ENCODE data around the gene KDM8.

KDM8 gene

DNA sequence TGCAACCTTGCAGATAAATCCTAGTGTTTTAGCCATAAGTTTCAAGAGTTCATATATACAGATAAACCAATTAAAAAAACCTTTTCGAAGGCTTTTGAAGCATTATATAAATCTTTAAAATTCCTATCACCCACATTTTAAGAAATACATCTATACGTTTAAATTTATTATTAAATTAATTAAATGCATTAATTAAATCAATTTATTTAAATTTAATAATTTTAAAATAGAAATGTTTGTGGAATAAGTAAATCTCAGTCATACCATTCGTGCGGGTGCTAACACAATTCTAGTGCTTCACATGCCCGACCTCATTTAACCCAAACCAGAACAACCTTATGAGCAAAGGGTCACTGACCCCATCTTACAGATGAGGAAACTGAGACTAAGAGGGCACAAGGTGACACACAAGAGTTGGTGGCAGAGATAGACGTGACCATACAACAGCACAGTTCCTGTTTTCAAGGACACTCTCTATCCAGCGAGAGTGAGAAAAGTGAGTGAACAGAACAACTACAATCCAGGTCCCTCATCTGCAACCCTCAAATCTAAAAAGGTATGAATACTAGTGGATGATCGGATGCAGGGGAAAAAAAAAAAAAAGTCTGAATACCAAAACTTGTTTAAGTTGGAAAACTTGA lies 63.8 kb downstream of the KDM8 start:
- no peak for ATAC-seq
- no peak for TF ChIP-seq TOX (CRISPR knock-in tag; IDR thresholded peaks at IDR 0.05; ENCODE audit: borderline replicate concordance)

DNA sequence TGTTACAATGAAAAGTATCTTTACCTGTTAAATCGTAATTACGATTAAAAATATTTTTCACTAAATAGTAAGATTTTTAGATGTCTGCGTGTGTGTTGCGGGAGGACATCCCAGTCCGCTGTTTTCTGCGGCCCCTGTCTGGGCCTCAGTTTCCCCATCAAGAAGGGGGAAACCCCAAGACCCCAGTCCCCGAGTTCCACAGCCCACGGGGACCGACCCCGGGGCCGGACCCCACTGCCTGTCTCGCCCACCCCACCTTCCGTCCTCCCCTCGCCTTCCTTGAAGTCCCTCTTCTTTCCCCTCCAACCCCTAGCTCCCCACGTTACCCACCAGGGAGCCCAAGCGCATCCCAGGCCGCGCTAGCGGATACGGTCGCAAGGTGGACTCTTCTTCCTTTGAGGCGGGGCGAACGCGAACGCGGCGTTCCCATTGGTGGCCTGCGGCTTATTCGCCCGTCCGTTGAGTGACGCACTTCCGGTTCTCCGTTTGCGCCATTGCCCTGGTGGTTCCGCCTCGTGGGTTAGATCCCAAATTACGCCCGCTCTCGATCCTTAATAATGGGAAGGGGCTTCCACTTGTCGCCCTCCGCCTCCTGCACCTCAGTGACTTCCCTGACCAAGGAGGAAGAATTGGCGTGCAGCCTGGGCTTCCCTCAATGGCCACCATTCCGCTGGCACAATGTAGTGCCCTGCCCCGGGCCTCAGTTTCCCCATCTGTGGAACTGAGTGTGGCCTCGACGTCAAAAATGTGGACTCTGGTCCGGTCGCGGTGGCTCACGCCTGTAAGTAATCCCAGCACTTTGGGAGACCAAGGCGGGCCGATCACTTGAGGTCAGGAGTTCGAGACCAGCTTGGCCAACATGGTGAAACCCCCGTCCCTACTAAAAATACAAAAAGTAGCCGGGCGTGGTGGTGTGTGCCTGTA lies 65.3 kb downstream of the KDM8 start, which contains the start of gene NSMCE1:
Gene NSMCE1, minus strand, starts transcription at position 397 of the 924 bp plus-strand sequence. CDS start 11,202 bp downstream, outside the sequence.
- ATAC-seq, result peak; percentile 99
- TF ChIP-seq ZNF565 (CRISPR knock-in tag; conservative IDR thresholded peaks at IDR 0.05; ENCODE audit: low read depth), result no peak
- TF ChIP-seq, protein P1, sequence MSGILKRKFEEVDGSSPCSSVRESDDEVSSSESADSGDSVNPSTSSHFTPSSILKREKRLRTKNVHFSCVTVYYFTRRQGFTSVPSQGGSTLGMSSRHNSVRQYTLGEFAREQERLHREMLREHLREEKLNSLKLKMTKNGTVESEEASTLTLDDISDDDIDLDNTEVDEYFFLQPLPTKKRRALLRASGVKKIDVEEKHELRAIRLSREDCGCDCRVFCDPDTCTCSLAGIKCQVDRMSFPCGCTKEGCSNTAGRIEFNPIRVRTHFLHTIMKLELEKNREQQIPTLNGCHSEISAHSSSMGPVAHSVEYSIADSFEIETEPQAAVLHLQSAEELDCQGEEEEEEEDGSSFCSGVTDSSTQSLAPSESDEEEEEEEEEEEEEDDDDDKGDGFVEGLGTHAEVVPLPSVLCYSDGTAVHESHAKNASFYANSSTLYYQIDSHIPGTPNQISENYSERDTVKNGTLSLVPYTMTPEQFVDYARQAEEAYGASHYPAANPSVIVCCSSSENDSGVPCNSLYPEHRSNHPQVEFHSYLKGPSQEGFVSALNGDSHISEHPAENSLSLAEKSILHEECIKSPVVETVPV (CRISPR knock-in tag; IDR thresholded peaks at IDR 0.05), result 0 out of 2 replicates have a peak, but pooled peaks have one; percentile 47
- no peak for TF ChIP-seq BACH2 (CRISPR knock-in tag; IDR thresholded peaks at IDR 0.05; ENCODE audit: borderline replicate concordance)
- no peak for TF ChIP-seq TOX (CRISPR knock-in tag; IDR thresholded peaks at IDR 0.05; ENCODE audit: borderline replicate concordance)
- 0 out of 2 replicates have a peak, but pooled peaks have one; percentile 6 for TF ChIP-seq ZNF70 (CRISPR knock-in tag; IDR thresholded peaks at IDR 0.05)
- no peak for TF ChIP-seq ISL1 (CRISPR knock-in tag; IDR thresholded peaks at IDR 0.05)
- no peak for TF ChIP-seq TCF4 (CRISPR knock-in tag; IDR thresholded peaks at IDR 0.05; ENCODE audit: borderline replicate concordance)
- 0 out of 2 replicates have a peak, but pooled peaks have one; percentile 17 for TF ChIP-seq CSDC2 (CRISPR knock-in tag; IDR thresholded peaks at IDR 0.05)
- TF ChIP-seq, protein P2, sequence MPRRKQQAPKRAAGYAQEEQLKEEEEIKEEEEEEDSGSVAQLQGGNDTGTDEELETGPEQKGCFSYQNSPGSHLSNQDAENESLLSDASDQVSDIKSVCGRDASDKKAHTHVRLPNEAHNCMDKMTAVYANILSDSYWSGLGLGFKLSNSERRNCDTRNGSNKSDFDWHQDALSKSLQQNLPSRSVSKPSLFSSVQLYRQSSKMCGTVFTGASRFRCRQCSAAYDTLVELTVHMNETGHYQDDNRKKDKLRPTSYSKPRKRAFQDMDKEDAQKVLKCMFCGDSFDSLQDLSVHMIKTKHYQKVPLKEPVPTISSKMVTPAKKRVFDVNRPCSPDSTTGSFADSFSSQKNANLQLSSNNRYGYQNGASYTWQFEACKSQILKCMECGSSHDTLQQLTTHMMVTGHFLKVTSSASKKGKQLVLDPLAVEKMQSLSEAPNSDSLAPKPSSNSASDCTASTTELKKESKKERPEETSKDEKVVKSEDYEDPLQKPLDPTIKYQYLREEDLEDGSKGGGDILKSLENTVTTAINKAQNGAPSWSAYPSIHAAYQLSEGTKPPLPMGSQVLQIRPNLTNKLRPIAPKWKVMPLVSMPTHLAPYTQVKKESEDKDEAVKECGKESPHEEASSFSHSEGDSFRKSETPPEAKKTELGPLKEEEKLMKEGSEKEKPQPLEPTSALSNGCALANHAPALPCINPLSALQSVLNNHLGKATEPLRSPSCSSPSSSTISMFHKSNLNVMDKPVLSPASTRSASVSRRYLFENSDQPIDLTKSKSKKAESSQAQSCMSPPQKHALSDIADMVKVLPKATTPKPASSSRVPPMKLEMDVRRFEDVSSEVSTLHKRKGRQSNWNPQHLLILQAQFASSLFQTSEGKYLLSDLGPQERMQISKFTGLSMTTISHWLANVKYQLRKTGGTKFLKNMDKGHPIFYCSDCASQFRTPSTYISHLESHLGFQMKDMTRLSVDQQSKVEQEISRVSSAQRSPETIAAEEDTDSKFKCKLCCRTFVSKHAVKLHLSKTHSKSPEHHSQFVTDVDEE (CRISPR knock-in tag; IDR thresholded peaks at IDR 0.05), result peak; percentile 32; the same call in 1 of the 2 replicates
- TF ChIP-seq ZNF8 (CRISPR knock-in tag; IDR thresholded peaks at IDR 0.05), result no peak
- peak; percentile 78; the same call in 1 of the 2 replicates for TF ChIP-seq GLIS3 (CRISPR knock-in tag; IDR thresholded peaks at IDR 0.05)

DNA sequence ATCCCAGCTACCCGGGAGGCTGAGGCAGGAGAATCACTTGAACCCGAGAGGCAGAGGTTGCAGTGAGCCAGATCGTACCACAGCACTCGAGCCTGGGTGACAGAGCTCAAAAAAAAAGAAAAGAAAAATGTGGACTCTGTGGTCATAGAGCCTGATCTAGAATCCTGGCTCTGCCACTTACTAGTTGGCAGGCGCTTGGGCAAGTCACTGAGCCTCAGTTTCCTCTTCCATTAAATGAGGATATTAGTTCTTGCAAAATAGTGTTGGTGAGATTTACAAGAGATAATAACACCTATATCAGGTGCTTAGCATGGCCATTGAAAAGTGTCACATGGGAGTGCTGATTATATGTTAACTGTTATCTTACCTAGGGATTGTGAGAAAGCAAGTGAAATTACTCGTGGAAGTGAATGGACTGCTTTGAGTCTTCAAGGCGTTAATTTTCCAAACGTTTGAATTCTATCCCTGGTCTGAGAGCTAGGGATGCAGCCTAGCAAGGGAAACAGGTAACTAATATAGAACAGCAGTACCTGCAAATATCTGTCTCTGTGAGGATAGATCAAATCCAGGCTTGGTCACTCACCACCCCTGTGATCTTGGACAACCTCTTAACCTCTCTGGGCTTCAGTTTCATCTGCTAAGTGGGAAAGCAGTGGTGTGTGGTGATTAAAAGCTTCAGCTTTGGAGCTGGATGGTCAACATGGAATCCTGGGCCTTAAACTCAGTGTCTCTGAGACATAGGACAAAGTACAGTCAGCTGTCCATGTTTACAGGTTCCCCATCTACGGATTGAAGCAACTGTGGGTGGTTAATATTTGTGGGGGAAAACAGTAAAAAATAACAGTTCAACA lies 66.2 kb downstream of the KDM8 start:
- TF ChIP-seq, protein P1 (CRISPR knock-in tag; IDR thresholded peaks at IDR 0.05), result no peak
- no peak for TF ChIP-seq ZNF8 (CRISPR knock-in tag; IDR thresholded peaks at IDR 0.05)
- TF ChIP-seq TCF4 (CRISPR knock-in tag; IDR thresholded peaks at IDR 0.05; ENCODE audit: borderline replicate concordance), result no peak
- no peak for TF ChIP-seq ARNTL (CRISPR knock-in tag; IDR thresholded peaks at IDR 0.05; ENCODE audit: borderline replicate concordance, low read depth)

DNA sequence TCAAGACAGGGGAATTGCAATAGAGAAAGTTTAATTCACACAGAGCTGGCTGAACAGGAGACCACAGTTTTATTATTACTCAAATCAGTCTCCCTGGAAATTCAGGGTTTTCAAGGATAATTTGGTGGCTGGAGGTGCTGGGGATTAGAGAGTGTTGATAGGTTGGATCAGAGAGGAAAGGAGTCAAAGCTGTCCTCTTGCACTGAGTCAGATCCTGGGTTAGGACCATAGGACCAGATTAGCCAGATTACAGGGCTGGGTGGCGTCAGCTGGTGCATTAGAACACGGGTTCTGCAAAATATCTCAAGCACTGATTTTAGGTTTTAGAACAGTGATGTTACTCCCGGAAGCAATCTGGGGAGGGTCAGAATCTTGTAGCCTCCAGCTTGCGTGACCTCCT lies 67.0 kb downstream of the KDM8 start:
- no peak for ATAC-seq
- TF ChIP-seq ZFP30 (CRISPR knock-in tag; IDR thresholded peaks at IDR 0.05) (no peak), OSR1 (CRISPR knock-in tag; IDR thresholded peaks at IDR 0.05) (no peak), ESRRG (CRISPR knock-in tag; IDR thresholded peaks at IDR 0.05) (no peak), ZFP3 (CRISPR knock-in tag; IDR thresholded peaks at IDR 0.05) (no peak), SNAI2 (CRISPR knock-in tag; IDR thresholded peaks at IDR 0.05) (no peak), ZNF70 (CRISPR knock-in tag; IDR thresholded peaks at IDR 0.05) (no peak), ZC3H10 (CRISPR knock-in tag; IDR thresholded peaks at IDR 0.05) (no peak), ARNTL (CRISPR knock-in tag; IDR thresholded peaks at IDR 0.05; ENCODE audit: borderline replicate concordance, low read depth) (no peak)
- TF ChIP-seq, protein P1 (CRISPR knock-in tag; IDR thresholded peaks at IDR 0.05), result no peak
- TF ChIP-seq, protein P3, sequence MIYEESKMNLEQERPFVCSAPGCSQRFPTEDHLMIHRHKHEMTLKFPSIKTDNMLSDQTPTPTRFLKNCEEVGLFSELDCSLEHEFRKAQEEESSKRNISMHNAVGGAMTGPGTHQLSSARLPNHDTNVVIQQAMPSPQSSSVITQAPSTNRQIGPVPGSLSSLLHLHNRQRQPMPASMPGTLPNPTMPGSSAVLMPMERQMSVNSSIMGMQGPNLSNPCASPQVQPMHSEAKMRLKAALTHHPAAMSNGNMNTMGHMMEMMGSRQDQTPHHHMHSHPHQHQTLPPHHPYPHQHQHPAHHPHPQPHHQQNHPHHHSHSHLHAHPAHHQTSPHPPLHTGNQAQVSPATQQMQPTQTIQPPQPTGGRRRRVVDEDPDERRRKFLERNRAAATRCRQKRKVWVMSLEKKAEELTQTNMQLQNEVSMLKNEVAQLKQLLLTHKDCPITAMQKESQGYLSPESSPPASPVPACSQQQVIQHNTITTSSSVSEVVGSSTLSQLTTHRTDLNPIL (CRISPR knock-in tag; IDR thresholded peaks at IDR 0.05; ENCODE audit: low read depth), result no peak
- TF ChIP-seq, protein P4, sequence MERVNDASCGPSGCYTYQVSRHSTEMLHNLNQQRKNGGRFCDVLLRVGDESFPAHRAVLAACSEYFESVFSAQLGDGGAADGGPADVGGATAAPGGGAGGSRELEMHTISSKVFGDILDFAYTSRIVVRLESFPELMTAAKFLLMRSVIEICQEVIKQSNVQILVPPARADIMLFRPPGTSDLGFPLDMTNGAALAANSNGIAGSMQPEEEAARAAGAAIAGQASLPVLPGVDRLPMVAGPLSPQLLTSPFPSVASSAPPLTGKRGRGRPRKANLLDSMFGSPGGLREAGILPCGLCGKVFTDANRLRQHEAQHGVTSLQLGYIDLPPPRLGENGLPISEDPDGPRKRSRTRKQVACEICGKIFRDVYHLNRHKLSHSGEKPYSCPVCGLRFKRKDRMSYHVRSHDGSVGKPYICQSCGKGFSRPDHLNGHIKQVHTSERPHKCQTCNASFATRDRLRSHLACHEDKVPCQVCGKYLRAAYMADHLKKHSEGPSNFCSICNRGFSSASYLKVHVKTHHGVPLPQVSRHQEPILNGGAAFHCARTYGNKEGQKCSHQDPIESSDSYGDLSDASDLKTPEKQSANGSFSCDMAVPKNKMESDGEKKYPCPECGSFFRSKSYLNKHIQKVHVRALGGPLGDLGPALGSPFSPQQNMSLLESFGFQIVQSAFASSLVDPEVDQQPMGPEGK (CRISPR knock-in tag; IDR thresholded peaks at IDR 0.05; ENCODE audit: borderline replicate concordance), result no peak

More for the DNA sequence above, 66.2 kb downstream of the KDM8 start:
- ATAC-seq, result no peak

Data from SK-N-SH treated with all-trans-retinoic acid at 6 μM for 48 hours (cell line).